Smooth muscle cell (in vitro differentiated cells): Measurements from ENCODE around the gene C11orf87. TPM values are rescaled to one million over a fixed set of nuclear protein-coding genes. Genes with fewer than 3 reads are reported as not detected.

Experiments
- DNase-seq: peaks from one replicate; lab custom pipeline; 2025; ENCODE audit not compliant: unreplicated experiment; lab: John Stamatoyannopoulos, UW
- H2AFZ ChIP-seq: fragments of 200-600 bp; sonication (generic); 2 replicates; pipeline ENCODE4 v1.6.0; 2016; ENCODE audit warnings: antibody characterized with exemption, low read depth, mild to moderate bottlenecking
- H3F3A ChIP-seq: fragments of 200-600 bp; sonication (generic); 2 replicates; pipeline ENCODE4 v1.6.0; 2017; ENCODE audit warnings: antibody characterized with exemption, low read depth
- H3K27ac ChIP-seq: fragments of 200-600 bp; sonication (generic); 2 replicates; pipeline ENCODE4 v1.5.1; 2016; ENCODE audit warnings: low read depth, mild to moderate bottlenecking
- H3K27me3 ChIP-seq: fragments of 200-600 bp; sonication (generic); 2 replicates; pipeline ENCODE4 v1.6.1; 2016; ENCODE audit warnings: low read depth, mild to moderate bottlenecking
- H3K36me3 ChIP-seq: fragments of 200-600 bp; sonication (generic); 2 replicates; pipeline ENCODE4 v1.5.1; 2016; ENCODE audit warnings: low read depth
- H3K4me1 ChIP-seq: fragments of 200-600 bp; sonication (generic); 2 replicates; pipeline ENCODE4 v1.5.1; 2016; ENCODE audit warnings: low read depth
- H3K4me2 ChIP-seq: fragments of 200-600 bp; sonication (generic); 2 replicates; pipeline ENCODE4 v1.6.0; 2016; ENCODE audit warnings: mild to moderate bottlenecking
- H3K4me3 ChIP-seq: fragments of 200-600 bp; sonication (generic); 2 replicates; pipeline ENCODE4 v1.5.1; 2016; ENCODE audit warnings: mild to moderate bottlenecking
- H3K79me2 ChIP-seq: fragments of 200-600 bp; sonication (generic); 2 replicates; pipeline ENCODE4 v1.6.0; 2016; ENCODE audit warnings: low read depth, mild to moderate bottlenecking
- H3K9ac ChIP-seq: fragments of 200-600 bp; sonication (generic); 2 replicates; pipeline ENCODE4 v1.6.0; 2016; ENCODE audit warnings: low read depth
- H3K9me3 ChIP-seq: fragments of 200-600 bp; sonication (generic); replicated peaks from 2 replicates; pipeline ENCODE4 v1.5.1; 2016; ENCODE audit warnings: low read depth
- H4K20me1 ChIP-seq: fragments of 200-600 bp; sonication (generic); 2 replicates; pipeline ENCODE4 v1.6.0; 2016; ENCODE audit warnings: low read depth
- CTCF ChIP-seq: fragments of 200-600 bp; sonication (generic); IDR thresholded peaks from 2 replicates; pipeline ENCODE4 v1.5.1; 2017; ENCODE audit warnings: borderline replicate concordance, mild to moderate bottlenecking, antibody characterized with exemption; ENCODE audit not compliant: insufficient read depth, poor library complexity, severe bottlenecking
- WGBS: methylation state at CpG from one replicate; pipeline ENCODE4 v1.1.7; 2016; ENCODE audit warnings: low lambda C conversion rate; 5-methylcytosine and 5-hydroxymethylcytosine counted together
- polyA plus RNA-seq: library from polyadenylated mRNA; unstranded; fragments of >200 nt; fragmentation: Nextera tagmentation; extraction: Ambion mirVana; gene quantifications from 2 replicates; pipeline ENCODE4 v1.2.1, GENCODE V29; 2016
- total RNA-seq: library from RNA; depleted of rRNA; stranded (reverse); fragments of >200 nt; gene quantifications from 2 replicates; pipeline ENCODE4 v1.2.3, GENCODE V29; 2014

C11orf87 gene
- total and polyA plus RNA-seq, 2 experiments from 2014 or later: 0.04 to 0.24 TPM

GRCh38 chr11:109433753-109434256, 11.8 kb downstream of the C11orf87 start:
- Histone ChIP-seq H3F3A (no peaks in the 10 kb centered on the region), H3K27ac (no peak overlapping the region), H3K79me2 (no peaks in the 10 kb centered on the region), H4K20me1 (no peaks in the 10 kb centered on the region), H3K9me3 (no peaks in the 10 kb centered on the region), H2AFZ (no peak overlapping the region), H3K4me2 (no peak overlapping the region), H3K36me3 (no peaks in the 10 kb centered on the region), H3K9ac (no peak overlapping the region), H3K4me1 (no peaks in the 10 kb centered on the region), H3K27me3 (peaks cover 29% of the 10 kb centered on the region), H3K4me3 (no peak overlapping the region)
- WGBS: 61% methylated on average over 3 of the region's 3 CpGs
- no peak for TF ChIP-seq CTCF
- no peak for DNase-seq

GRCh38 chr11:109435121-109435742, 13.2 kb downstream of the C11orf87 start:
- Histone ChIP-seq H4K20me1 (no peaks in the 10 kb centered on the region), H3K27me3 (peaks cover 16% of the 10 kb centered on the region), H3K36me3 (no peaks in the 10 kb centered on the region), H3K79me2 (no peaks in the 10 kb centered on the region), H3K4me1 (no peaks in the 10 kb centered on the region), H3K9me3 (no peaks in the 10 kb centered on the region), H3F3A (no peaks in the 10 kb centered on the region), H3K4me3 (no peak overlapping the region), H3K9ac (no peak overlapping the region), H2AFZ (no peak overlapping the region), H3K27ac (no peak overlapping the region), H3K4me2 (no peak overlapping the region)
- WGBS: 85% methylated on average over 3 of the region's 3 CpGs
- DNase-seq: no peak
- TF ChIP-seq CTCF: no peak

- Histone ChIP-seq H3F3A (no peaks in the 10 kb centered on the region), H4K20me1 (no peaks in the 10 kb centered on the region), H3K27ac (no peak overlapping the region), H3K79me2 (no peaks in the 10 kb centered on the region), H2AFZ (no peak overlapping the region), H3K9ac (no peak overlapping the region), H3K27me3 (no peaks in the 10 kb centered on the region), H3K4me2 (no peak overlapping the region), H3K9me3 (no peaks in the 10 kb centered on the region), H3K36me3 (no peaks in the 10 kb centered on the region), H3K4me1 (no peaks in the 10 kb centered on the region), H3K4me3 (no peak overlapping the region)
- TF ChIP-seq CTCF: no peak
- 86% methylated on average over 2 of the region's 2 CpGs for WGBS
- no peak for DNase-seq
Measured at GRCh38 chr11:109439684-109440083, 17.7 kb downstream of the C11orf87 start.

- DNase-seq: no peak
- H3K9ac ChIP-seq: no peak overlapping the region
- H3K79me2 ChIP-seq: no peaks in the 10 kb centered on the region
- no peaks in the 10 kb centered on the region for H3K9me3 ChIP-seq
- H3K4me2 ChIP-seq: no peak overlapping the region
- H4K20me1 ChIP-seq: no peaks in the 10 kb centered on the region
- no peaks in the 10 kb centered on the region for H3K4me1 ChIP-seq
- no peaks in the 10 kb centered on the region for H3F3A ChIP-seq
- H3K36me3 ChIP-seq: no peaks in the 10 kb centered on the region
- no peak overlapping the region for H3K4me3 ChIP-seq
- TF ChIP-seq CTCF: no peak
- H3K27me3 ChIP-seq: no peaks in the 10 kb centered on the region
- H2AFZ ChIP-seq: no peak overlapping the region
- H3K27ac ChIP-seq: no peak overlapping the region
- WGBS: 75% methylated on average over 1 of the region's 1 CpG
Measured at GRCh38 chr11:109443052-109443451, 21.1 kb downstream of the C11orf87 start.
